GM13976 (cell line): ENCODE data around the gene MIOX.

Source experiments
- DNase-seq: peaks from one replicate; pipeline ENCODE4 v3.0.0; 2012; ENCODE audit warnings: low spot score
- CTCF ChIP-seq: IDR thresholded peaks from 2 replicates; pipeline ENCODE4 v1.5.1; 2012; ENCODE audit warnings: borderline replicate concordance, mild to moderate bottlenecking; ENCODE audit not compliant: insufficient read depth; ENCODE audit errors: extremely low read depth, missing control alignments, control extremely low read depth
- in situ Hi-C: fragments of 300-500 bp; cut with MboI; formaldehyde crosslinking; loops from one replicate; pipeline ENCODE4 v1.12.0; 2022; ENCODE audit warnings: low sequenced_read_pairs, mixed read lengths, inconsistent platforms; ENCODE audit not compliant: unreplicated experiment

The MIOX gene

GRCh38 chr22:50455201-50455600 is 31.5 kb upstream of the MIOX start:
- no peak for DNase-seq
- in situ Hi-C loops: no loop called here
- no peak for TF ChIP-seq CTCF

GRCh38 chr22:50456026-50456425 is 30.6 kb upstream of the MIOX start:
- in situ Hi-C loops: no loop called here

GRCh38 chr22:50456466-50457234 is 30.0 kb upstream of the MIOX start:
- in situ Hi-C loops: no loop called here
- no peak for TF ChIP-seq CTCF
- DNase-seq: no peak

More at GRCh38 chr22:50456026-50456425, 30.6 kb upstream of the MIOX start:
- TF ChIP-seq CTCF: no peak
- DNase-seq: no peak

GRCh38 chr22:50459016-50459415 is 27.6 kb upstream of the MIOX start:
- no peak for DNase-seq
- no peak for TF ChIP-seq CTCF
- in situ Hi-C loops: no loop called here

DNA sequence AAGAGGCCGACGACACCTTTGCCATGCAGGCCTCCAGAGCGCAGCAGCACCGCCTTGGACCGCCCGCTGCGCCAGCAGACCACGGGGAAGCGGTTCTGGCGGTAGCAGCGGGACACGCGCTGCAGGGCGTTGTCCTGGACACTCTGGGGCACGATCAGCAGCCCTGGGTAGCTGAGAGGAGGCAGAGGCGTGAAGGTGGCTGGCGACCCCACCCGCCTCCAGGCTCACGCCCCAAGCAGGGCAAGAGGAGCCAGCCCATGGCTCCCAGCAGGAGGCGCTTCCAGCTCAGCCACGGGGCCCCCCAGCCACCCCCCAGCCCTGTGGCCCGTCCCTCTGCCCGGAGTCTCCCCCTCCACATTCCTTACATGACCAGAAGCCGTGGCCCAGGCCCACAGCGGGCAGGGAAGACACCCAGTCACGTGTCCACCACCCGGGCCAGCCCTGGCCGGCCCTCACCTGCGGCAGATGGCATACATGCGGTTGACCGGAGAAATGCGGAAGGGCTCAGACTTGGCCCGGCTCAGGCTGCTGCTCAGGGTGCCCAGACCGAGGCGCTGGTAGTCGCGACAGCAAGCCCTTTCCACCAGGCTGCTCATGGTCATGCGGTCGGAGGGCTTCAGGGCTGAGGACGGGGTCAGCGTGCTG is 27.0 kb upstream of the MIOX start:
- no peak for DNase-seq
- TF ChIP-seq CTCF: peak; percentile 6
- in situ Hi-C loops: no loop called here

- no peak for TF ChIP-seq CTCF
- in situ Hi-C loops: no loop called here
- DNase-seq: no peak
Measured at GRCh38 chr22:50460938-50461337, 25.7 kb upstream of the MIOX start.
